K562 (cell line): ENCODE measurements around the gene TSPAN3. TPM values are rescaled to one million over a fixed set of nuclear protein-coding genes. Genes with fewer than 3 reads are reported as not detected.

Source experiments
- ATAC-seq: fragments of 200-7000 bp; cut with Tn5 transposase; 3 replicates; pipeline ENCODE4 v1.9.1; 2020; ENCODE audit warnings: moderate library complexity
- BruUV-seq: library from RNA; stranded (reverse); fragments of 400-500 nt; replicated peaks from 2 replicates; lab custom pipeline; 2021; lab: Mats Ljungman, UMichigan
- CTCF ChIA-PET: fragments of 300-600 bp; formaldehyde crosslinking; extraction: SDS; loops from one replicate; lab custom pipeline; 2021; ENCODE audit warnings: low intra/inter-chr PET ratio; lab: Yijun Ruan, JAX
- POLR2A ChIA-PET: fragments of 300-600, 350-650 bp; sonication (Branson Sonifier 250); formaldehyde crosslinking; extraction: SDS; loops from one replicate; lab custom pipeline; 2021; ENCODE audit warnings: antibody characterized with exemption, inconsistent platforms; lab: Yijun Ruan, JAX
- DNase-seq, 4 experiments: peaks; one replicate each; pipeline versions ENCODE4 v3.0.0 to v3.0.0-alpha.2; 2011 to 2018; ENCODE audit warnings: low spot score in 3 of 4, mixed read lengths in 3 of 4; ENCODE audit errors: extremely low read depth in 1 of 4
- FAIRE-seq: peaks from 2 replicates; lab custom pipeline; 2011; peaks lifted over from hg19 to GRCh38; lab: Jason Lieb, UNC
- H2AFZ ChIP-seq: 2 replicates; pipeline ENCODE4 v1.6.0; 2011; ENCODE audit warnings: low read depth, low read length, control low read depth, inconsistent platforms
- H3K27ac ChIP-seq: fragments of 200-600 bp; 3 replicates; pipeline ENCODE4 v1.8.0; 2011; ENCODE audit warnings: low read depth, mild to moderate bottlenecking, control low read depth, inconsistent platforms, low read length, moderate library complexity, mixed read lengths; ENCODE audit errors: extremely low read depth
- H3K27me3 ChIP-seq, 2 experiments: fragments of 300-600 bp in 1 of 2; 2 replicates in 1 of 2; 3 replicates in 1 of 2; pipeline versions ENCODE4 v1.6.0 to v1.8.0; 2011; ENCODE audit warnings: inconsistent platforms in 2 of 2, low read length in 2 of 2, mild to moderate bottlenecking in 1 of 2, mixed read lengths in 1 of 2, moderate library complexity in 1 of 2; ENCODE audit not compliant: control insufficient read depth in 2 of 2, insufficient read depth in 2 of 2
- H3K36me3 ChIP-seq: fragments of 300-600 bp; 3 replicates; pipeline ENCODE4 v1.8.0; 2011; ENCODE audit warnings: mild to moderate bottlenecking, low read length, inconsistent platforms; ENCODE audit not compliant: control insufficient read depth, insufficient read depth
- H3K4me1 ChIP-seq, 2 experiments: fragments of 200-600 bp in 1 of 2; replicated peaks in 1 of 2; 2 replicates in 1 of 2; 3 replicates in 1 of 2; pipeline versions ENCODE4 v1.5.1 to v1.8.0; 2011; ENCODE audit warnings: inconsistent platforms in 2 of 2, low read length in 2 of 2, mild to moderate bottlenecking in 1 of 2, mixed read lengths in 1 of 2, moderate library complexity in 1 of 2; ENCODE audit not compliant: control insufficient read depth in 2 of 2, insufficient read depth in 2 of 2
- H3K4me2 ChIP-seq: 2 replicates; pipeline ENCODE4 v1.6.1; 2011; ENCODE audit warnings: low read length, control low read depth, inconsistent platforms, mixed read lengths; ENCODE audit not compliant: insufficient read depth
- H3K4me3 ChIP-seq: fragments of 200-600 bp; sonication (generic), shearing (Covaris generic); 2 replicates; pipeline ENCODE4 v1.5.1; 2016; ENCODE audit warnings: control low read depth, inconsistent platforms
- H3K79me2 ChIP-seq: fragments of 200-600 bp; 3 replicates; pipeline ENCODE4 v1.8.0; 2011; ENCODE audit warnings: low read length, inconsistent platforms; ENCODE audit not compliant: control insufficient read depth, insufficient read depth
- H3K9ac ChIP-seq, 2 experiments: 2 replicates each; pipeline versions ENCODE4 v1.6.0 to v1.6.1; 2011; ENCODE audit warnings: low read depth in 2 of 2, low read length in 2 of 2, control low read depth in 1 of 2, inconsistent platforms in 1 of 2, mild to moderate bottlenecking in 1 of 2, mixed read lengths in 1 of 2; ENCODE audit not compliant: insufficient read depth in 1 of 2
- H3K9me1 ChIP-seq: one replicate; pipeline ENCODE4 v1.6.0; 2011; ENCODE audit warnings: inconsistent platforms, mild to moderate bottlenecking, low read length, moderate library complexity; ENCODE audit not compliant: control insufficient read depth, insufficient read depth
- H3K9me3 ChIP-seq: replicated peaks from 2 replicates; pipeline ENCODE4 v1.5.1; 2011; ENCODE audit warnings: low read depth, low read length, inconsistent platforms; ENCODE audit not compliant: control insufficient read depth, insufficient read depth
- H4K20me1 ChIP-seq: replicated peaks from 2 replicates; pipeline ENCODE4 v1.6.1; 2011; ENCODE audit warnings: low read length, inconsistent platforms, mixed read lengths; ENCODE audit not compliant: control insufficient read depth, insufficient read depth
- ARNT ChIP-seq, 2 experiments: fragments of 450-650 bp; IDR thresholded peaks; 2 replicates each; pipeline ENCODE4 v1.6.1; 2016; ENCODE audit warnings: mild to moderate bottlenecking in 1 of 2
- CLOCK ChIP-seq: fragments of 250-450 bp; sonication (Bioruptor Pico); IDR thresholded peaks from 2 replicates; pipeline ENCODE4 v1.4.0; 2020; ENCODE audit warnings: mild to moderate bottlenecking, moderate library complexity, borderline replicate concordance
- JUND ChIP-seq, 2 experiments: IDR thresholded peaks; 2 replicates in 1 of 2; 3 replicates in 1 of 2; pipeline ENCODE4 v1.6.1; 2011; ENCODE audit warnings: borderline replicate concordance in 2 of 2, low read depth in 2 of 2, low read length in 2 of 2, improper control_type of control experiment in 1 of 2, missing biosample characterization in 1 of 2, missing genetic modification characterization in 1 of 2, missing genetic modification reagents in 1 of 2
- NFIX ChIP-seq: fragments of 250-450 bp; sonication (Bioruptor Pico); IDR thresholded peaks from 2 replicates; pipeline ENCODE4 v1.4.0; 2020; ENCODE audit warnings: low read depth, mild to moderate bottlenecking, moderate library complexity
- RNF2 ChIP-seq: sonication (generic); IDR thresholded peaks from 2 replicates; pipeline ENCODE4 v1.6.1; 2016
- SPI1 ChIP-seq: IDR thresholded peaks from 2 replicates; pipeline ENCODE4 v1.6.1; 2011; ENCODE audit warnings: low read depth, low read length, control low read depth, borderline replicate concordance
- ZNF830 ChIP-seq: fragments of 250-450 bp; sonication (Bioruptor Pico); IDR thresholded peaks from 2 replicates; pipeline ENCODE4 v1.5.0; 2021; ENCODE audit warnings: mild to moderate bottlenecking
- WGBS: fragments of 100-300 bp; shearing (Covaris generic); methylation state at CpG from one replicate; pipeline ENCODE4 v1.1.6; 2016; ENCODE audit warnings: low coverage, mixed read lengths; ENCODE audit not compliant: insufficient coverage; ENCODE audit errors: missing lambda C conversion rate; 5-methylcytosine and 5-hydroxymethylcytosine counted together
- in situ Hi-C: fragments of 300-500 bp; cut with MboI; formaldehyde crosslinking; loops from 4 replicates; pipeline ENCODE4 v1.15.0; 2018; ENCODE audit warnings: inconsistent platforms, mixed read lengths
- intact Hi-C: fragments of 100-400 bp; cut with micrococcal nuclease; formaldehyde crosslinking; loops from 2 replicates; pipeline ENCODE4 v1.14.2; 2022
- polyA plus RNA-seq, 8 experiments: library from polyadenylated mRNA; depleted of rRNA in 4 of 8; stranded (reverse) in 5 of 8; unstranded in 3 of 8; fragments of >200 nt; fragmentation: Nextera tagmentation in 2 of 8; fragmentation: Illumina TruSeq in 1 of 8; extraction: Ambion mirVana in 2 of 8; extraction: Trizol in 1 of 8; gene quantifications; 2 replicates each; pipeline versions ENCODE4 v1.2.1 to v1.2.3, GENCODE V29; 2011 to 2014; ENCODE audit warnings: inconsistent platforms in 1 of 8, missing spikeins in 1 of 8
- total RNA-seq, 7 experiments: library from RNA; depleted of rRNA in 6 of 7; stranded (reverse); fragments of >200 nt in 6 of 7; fragmentation: Illumina TruSeq in 2 of 7; extraction: Trizol in 2 of 7; gene quantifications; 2 replicates each; pipeline versions ENCODE4 v1.2.1 to v1.2.3, GENCODE V29; 2011 to 2021; ENCODE audit warnings: low replicate concordance in 1 of 7

TSPAN3 gene
- total and polyA plus RNA-seq, 9 of the 15 experiments (the other 6 are each of a cell fraction or from before 2014, with no cell fraction given), result 14.3 to 144 (median 71.1) TPM

GRCh38 chr15:77014132-77015081 is 56.5 kb downstream of the TSPAN3 start:
- Histone ChIP-seq H3K27ac (no peak overlapping the region), H2AFZ (no peak overlapping the region), H3K4me1 (no peaks in the 10 kb centered on the region), H3K9me1 (no peaks in the 10 kb centered on the region)
- 15% methylated on average over 22 of the region's 23 CpGs for WGBS
- POLR2A ChIA-PET, result interaction anchor here (0.6 kb wide), 1 partner anchor 946 kb away, joined by 4 read pairs; no protein-coding TSS in a partner anchor
- intact Hi-C loops, result no loop called here
- TF ChIP-seq SPI1, result peak; percentile 61
- TF ChIP-seq ZNF830 (CRISPR knock-in tag), result no peak
- TF ChIP-seq, all 486 proteins: peak for 1
- H4K20me1 ChIP-seq, result 0 out of 2 replicates have a peak, but pooled peaks cover 7% of the 10 kb centered on the region
- no peaks in the 10 kb centered on the region for H3K9me3 ChIP-seq
- BruUV-seq, result no TSS peak
- H3K79me2 ChIP-seq, result no peaks in the 10 kb centered on the region
- in situ Hi-C loops, result no loop called here
- CTCF ChIA-PET, result no interaction called here
- ATAC-seq (no peak), DNase-seq (no peak), FAIRE-seq (no peak)
- no peak overlapping the region for H3K4me3 ChIP-seq
- H3K27me3 ChIP-seq, result peaks cover 18 to 68% of the 10 kb centered on the region in 2 experiments
- no peak overlapping the region for H3K4me2 ChIP-seq
- no peaks in the 10 kb centered on the region for H3K36me3 ChIP-seq
- no peak overlapping the region for H3K9ac ChIP-seq

- FAIRE-seq (no peak), ATAC-seq (no peak), DNase-seq (peak in 1 of 4 experiments; percentile 27)
- H3K9me3 ChIP-seq, result no peaks in the 10 kb centered on the region
- H4K20me1 ChIP-seq, result 0 out of 2 replicates have a peak, but pooled peaks cover 4% of the 10 kb centered on the region
- H3K27ac ChIP-seq, result no peak overlapping the region
- H3K36me3 ChIP-seq, result no peaks in the 10 kb centered on the region
- TF ChIP-seq RNF2 (no peak), JUND (IDR thresholded peaks at IDR 0.05; ENCODE audit: borderline replicate concordance, low read depth, low read length) (peak; percentile 22; the same call in 1 of the 2 replicates), JUND (tag; IDR thresholded peaks at IDR 0.05; ENCODE audit: borderline replicate concordance, low read depth, low read length) (no peak), CLOCK (no peak), ARNT (IDR thresholded peaks at IDR 0.05) (no peak), NFIX (no peak)
- ChIA-PET POLR2A (interaction anchor here (0.6 kb wide), 1 partner anchor 945 kb away, joined by 4 read pairs; no protein-coding TSS in a partner anchor), CTCF (no interaction called here)
- no peaks in the 10 kb centered on the region for H3K79me2 ChIP-seq
- WGBS, result 1% methylated on average over 6 of the region's 6 CpGs
- no peak overlapping the region for H3K9ac ChIP-seq
- no peak overlapping the region for H3K4me3 ChIP-seq
- H3K4me1 ChIP-seq, result no peaks in the 10 kb centered on the region
- H3K4me2 ChIP-seq, result no peak overlapping the region
- no peak overlapping the region for H2AFZ ChIP-seq
- in situ Hi-C loops (no loop called here), intact Hi-C loops (no loop called here)
- no peaks in the 10 kb centered on the region for H3K9me1 ChIP-seq
- peaks cover 23 to 71% of the 10 kb centered on the region in 2 experiments for H3K27me3 ChIP-seq
- BruUV-seq, result no TSS peak
Measured at GRCh38 chr15:77013776-77014131, 57.2 kb downstream of the TSPAN3 start.
